ENCODE data around the gene LHX3. TPM values are rescaled to one million over a fixed set of nuclear protein-coding genes. Genes with fewer than 3 reads are reported as not detected.

Gene LHX3
- polyA plus RNA-seq, 4 donors: not detected

DNA sequence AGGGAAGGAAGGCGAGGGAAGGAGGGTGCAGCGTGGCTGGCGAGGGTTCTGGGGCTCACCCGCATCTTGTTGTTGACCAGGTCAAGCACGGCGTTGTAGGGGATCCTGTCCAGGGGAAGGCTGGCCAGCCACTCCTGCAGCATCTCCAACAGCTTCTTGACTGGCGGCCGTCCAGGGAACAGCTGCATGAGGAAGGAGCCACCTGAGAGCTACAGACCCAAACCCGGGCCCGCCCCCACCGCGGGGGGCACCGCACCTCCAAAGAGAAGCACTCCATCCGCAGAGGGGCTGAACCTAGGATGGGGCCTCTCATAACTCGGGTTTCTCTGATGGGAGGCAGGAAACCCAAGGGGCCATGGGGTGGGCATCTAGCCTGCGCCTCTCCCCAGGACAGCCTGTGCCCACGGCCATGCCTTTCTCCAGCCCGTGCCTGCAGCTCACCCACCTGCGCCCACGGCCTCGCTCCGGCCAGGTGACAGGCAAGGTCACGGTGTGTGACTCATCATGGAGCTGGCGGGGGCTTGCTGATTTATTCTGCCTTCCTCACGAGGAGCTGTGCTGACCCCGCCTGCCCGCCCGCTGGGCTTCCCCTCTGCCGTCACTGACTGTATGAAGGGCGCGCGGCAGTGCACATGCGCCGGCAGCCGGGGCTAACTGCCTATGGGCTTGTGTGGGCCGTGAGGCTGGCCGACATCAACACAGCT, 11.8 kb upstream of the LHX3 start:
- DNase-seq (no peak), FAIRE-seq (no peak)
- Histone ChIP-seq H3K27me3 (ENCODE audit: control insufficient read depth in 3 of 3, insufficient read depth in 3 of 3, low read length in 3 of 3) (no peaks in the 10 kb centered on the region), H3K27ac (ENCODE audit: low read depth in 1 of 3, low read length in 2 of 3) (no peak overlapping the region), H3K4me3 (ENCODE audit: low read depth in 1 of 3, low read length in 3 of 3) (no peak overlapping the region), H3K36me3 (ENCODE audit: control insufficient read depth in 3 of 3, insufficient read depth in 2 of 3, low read depth in 1 of 3, low read length in 3 of 3) (peaks cover 2 to 86% (median 12%) of the 10 kb centered on the region in 3 donors), H3K4me1 (ENCODE audit: control insufficient read depth in 3 of 3, insufficient read depth in 2 of 3, low read depth in 1 of 3, low read length in 2 of 3) (no peaks in the 10 kb centered on the region), H3K9me3 (ENCODE audit: control insufficient read depth in 2 of 2, insufficient read depth in 1 of 2, low read depth in 1 of 2, low read length in 1 of 2) (peaks cover 0 to 9% of the 10 kb centered on the region in 2 donors)
- 93% methylated on average over 36 to 37 of the region's 37 CpGs for WGBS, 3 donors

DNA sequence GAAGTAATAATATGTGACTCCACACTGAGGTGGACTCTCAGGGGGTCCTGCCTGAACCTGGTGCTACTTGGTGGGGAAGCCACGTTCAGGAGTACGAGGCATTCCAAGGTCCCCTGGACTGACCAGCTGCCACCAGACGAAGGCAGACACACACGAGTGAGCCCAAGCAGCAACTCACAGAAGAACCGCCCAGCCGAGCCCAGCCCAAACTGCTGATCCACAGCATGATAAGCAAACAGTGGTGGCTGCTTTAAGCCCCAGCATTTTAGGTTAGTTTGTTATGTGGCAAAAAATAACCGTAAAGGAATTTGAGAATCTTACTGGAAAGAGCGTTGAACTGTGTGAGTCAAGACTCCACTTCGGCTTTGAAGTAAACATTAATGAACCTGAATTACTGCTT, 8.8 kb upstream of the LHX3 start:
- no peaks in the 10 kb centered on the region for H3K27me3 ChIP-seq (ENCODE audit: control insufficient read depth in 3 of 3, insufficient read depth in 3 of 3, low read length in 3 of 3)
- no peak overlapping the region for H3K27ac ChIP-seq (ENCODE audit: low read depth in 1 of 3, low read length in 2 of 3)
- peaks cover 2 to 86% (median 13%) of the 10 kb centered on the region in 3 donors for H3K36me3 ChIP-seq (ENCODE audit: control insufficient read depth in 3 of 3, insufficient read depth in 2 of 3, low read depth in 1 of 3, low read length in 3 of 3)
- DNase-seq (no peak), FAIRE-seq (no peak)
- H3K4me1 ChIP-seq (ENCODE audit: control insufficient read depth in 3 of 3, insufficient read depth in 2 of 3, low read depth in 1 of 3, low read length in 2 of 3): no peaks in the 10 kb centered on the region
- peaks cover 0 to 9% of the 10 kb centered on the region in 2 donors for H3K9me3 ChIP-seq (ENCODE audit: control insufficient read depth in 2 of 2, insufficient read depth in 1 of 2, low read depth in 1 of 2, low read length in 1 of 2)
- 91 to 98% (median 97%) methylated on average over 9 of the region's 9 CpGs for WGBS, 3 donors
- no peak overlapping the region for H3K4me3 ChIP-seq (ENCODE audit: low read depth in 1 of 3, low read length in 3 of 3)

DNA sequence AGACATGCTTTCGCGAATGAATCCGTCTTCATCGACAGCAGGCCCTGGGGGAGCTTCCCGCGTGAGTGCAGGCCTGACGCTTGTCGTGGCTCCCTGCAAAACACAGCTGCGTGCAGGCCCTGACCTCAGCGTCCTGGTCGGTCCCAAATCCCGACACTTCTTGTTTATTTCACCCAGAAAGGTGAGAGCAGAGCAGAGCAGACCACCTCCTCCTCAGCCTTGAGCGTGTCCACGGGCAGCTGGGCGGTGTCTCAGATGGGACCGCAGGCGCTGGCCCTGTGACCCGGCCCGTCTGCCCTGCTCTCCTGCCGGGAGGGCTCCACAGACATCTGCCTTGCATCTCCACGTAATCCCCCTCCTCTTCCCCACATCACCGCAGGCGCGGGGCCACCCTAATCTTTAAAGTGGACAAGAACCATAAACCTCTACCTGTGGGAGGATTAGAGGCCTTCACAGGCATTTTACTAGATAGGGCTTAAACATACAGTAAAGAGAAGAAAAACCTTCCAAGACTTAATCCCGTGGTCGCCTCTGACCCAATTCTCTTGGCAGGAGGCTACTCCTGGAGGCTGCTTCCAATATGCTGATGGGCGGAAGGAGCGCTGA, 7.5 kb upstream of the LHX3 start:
- no peak for FAIRE-seq
- 91 to 96% (median 94%) methylated on average over 28 of the region's 28 CpGs for WGBS, 3 donors

DNA sequence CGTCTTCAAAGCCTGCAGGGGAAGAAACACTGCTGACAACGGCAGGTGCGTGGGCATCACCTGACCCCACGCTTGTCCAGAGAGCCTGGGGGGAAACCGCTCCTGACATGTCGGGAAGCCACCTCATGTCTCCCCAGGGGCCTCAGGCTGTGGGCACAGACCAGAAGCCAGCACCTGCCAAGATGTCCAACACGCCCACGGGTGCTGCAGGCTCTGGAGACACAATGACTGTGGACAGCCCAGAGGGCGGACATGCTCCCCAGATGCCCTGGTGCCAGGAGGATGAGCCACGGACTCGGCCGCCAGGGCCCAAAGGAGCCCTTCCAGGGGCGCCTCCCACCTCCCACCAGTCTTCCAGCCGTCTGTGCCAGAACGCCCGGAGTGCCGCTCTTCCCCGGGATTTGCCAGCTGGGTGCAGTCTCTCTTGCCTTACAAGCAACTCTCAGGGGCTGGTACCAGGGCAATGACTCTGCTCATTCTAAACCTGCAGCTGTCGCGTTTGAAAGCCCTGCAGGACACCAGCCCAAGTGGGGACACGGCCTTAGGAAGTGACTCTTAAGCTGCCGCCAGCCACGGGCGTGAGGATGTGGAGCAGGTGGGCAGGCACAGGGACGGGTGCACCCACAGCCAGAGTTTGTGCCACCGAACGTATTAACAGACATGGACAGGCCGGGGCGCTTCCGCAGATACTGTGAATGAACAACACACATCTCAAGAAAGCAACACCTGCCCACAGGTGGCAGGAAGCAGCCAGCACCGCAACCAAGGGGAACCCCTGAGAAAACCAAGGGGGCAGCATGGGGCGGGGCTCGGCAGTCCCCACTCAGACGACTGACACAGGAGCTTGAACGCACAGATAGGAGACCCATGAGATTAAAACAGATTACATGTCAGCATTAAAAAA, 6.8 kb upstream of the LHX3 start:
- Histone ChIP-seq H3K27ac (ENCODE audit: low read depth in 1 of 3, low read length in 2 of 3) (no peak overlapping the region), H3K4me3 (ENCODE audit: low read depth in 1 of 3, low read length in 3 of 3) (no peak overlapping the region), H3K4me1 (ENCODE audit: control insufficient read depth in 3 of 3, insufficient read depth in 2 of 3, low read depth in 1 of 3, low read length in 2 of 3) (no peaks in the 10 kb centered on the region), H3K9me3 (ENCODE audit: control insufficient read depth in 2 of 2, insufficient read depth in 1 of 2, low read depth in 1 of 2, low read length in 1 of 2) (peaks cover 0 to 9% of the 10 kb centered on the region in 2 donors), H3K36me3 (ENCODE audit: control insufficient read depth in 3 of 3, insufficient read depth in 2 of 3, low read depth in 1 of 3, low read length in 3 of 3) (peaks cover 3 to 79% (median 9%) of the 10 kb centered on the region in 3 donors), H3K27me3 (ENCODE audit: control insufficient read depth in 3 of 3, insufficient read depth in 3 of 3, low read length in 3 of 3) (no peaks in the 10 kb centered on the region)
- DNase-seq (no peak), FAIRE-seq (no peak)
- WGBS, 3 donors: 92 to 93% (median 93%) methylated on average over 34 to 35 of the region's 35 CpGs

More for the DNA sequence above, 7.5 kb upstream of the LHX3 start:
- Histone ChIP-seq H3K4me3 (ENCODE audit: low read depth in 1 of 3, low read length in 3 of 3) (no peak overlapping the region), H3K27ac (ENCODE audit: low read depth in 1 of 3, low read length in 2 of 3) (no peak overlapping the region), H3K4me1 (ENCODE audit: control insufficient read depth in 3 of 3, insufficient read depth in 2 of 3, low read depth in 1 of 3, low read length in 2 of 3) (no peaks in the 10 kb centered on the region), H3K36me3 (ENCODE audit: control insufficient read depth in 3 of 3, insufficient read depth in 2 of 3, low read depth in 1 of 3, low read length in 3 of 3) (peaks cover 4 to 83% (median 9%) of the 10 kb centered on the region in 3 donors), H3K27me3 (ENCODE audit: control insufficient read depth in 3 of 3, insufficient read depth in 3 of 3, low read length in 3 of 3) (no peaks in the 10 kb centered on the region), H3K9me3 (ENCODE audit: control insufficient read depth in 2 of 2, insufficient read depth in 1 of 2, low read depth in 1 of 2, low read length in 1 of 2) (peaks cover 0 to 9% of the 10 kb centered on the region in 2 donors)
- DNase-seq: no peak

DNA sequence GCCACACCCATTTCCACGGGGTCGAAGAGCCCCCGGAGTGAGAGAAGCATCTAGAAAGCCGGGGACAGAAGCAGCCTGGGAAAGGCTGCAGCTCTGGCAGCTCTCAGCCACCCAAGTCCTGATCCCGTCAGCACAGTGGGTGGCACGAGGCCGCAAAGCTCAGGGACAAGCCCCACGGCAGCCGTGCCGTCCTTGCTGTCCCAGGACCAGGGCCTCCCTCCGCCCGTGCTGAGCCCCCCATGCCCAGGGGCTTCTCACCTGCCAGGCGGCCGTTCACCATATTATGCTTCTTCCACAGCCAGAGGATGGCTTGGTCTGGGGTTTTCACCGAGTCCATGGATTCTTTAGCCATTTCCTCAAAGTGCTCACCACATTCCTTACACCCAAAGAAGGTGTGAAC, 6.1 kb upstream of the LHX3 start:
- WGBS, 3 donors: 92 to 93% (median 92%) methylated on average over 14 to 15 of the region's 15 CpGs

DNA sequence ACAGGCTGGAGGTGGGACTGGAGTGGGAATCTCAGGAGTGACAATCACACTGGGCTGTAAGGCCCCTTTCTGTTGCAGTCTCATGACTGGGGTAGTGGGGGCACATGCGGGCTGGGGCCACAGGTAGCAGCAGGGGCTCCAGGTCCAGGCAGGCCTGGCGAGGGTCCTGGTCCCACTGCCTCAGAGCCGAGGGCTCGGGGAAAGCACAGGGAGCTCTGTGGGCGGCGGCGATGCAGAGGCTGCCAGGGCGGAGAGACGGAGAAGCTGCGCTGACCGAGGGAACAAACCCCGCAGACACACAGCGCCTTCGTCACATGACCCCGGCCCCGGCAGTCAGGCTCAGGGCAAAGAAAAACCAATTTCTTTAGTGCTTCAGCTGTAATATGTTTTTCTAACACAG, 5.3 kb upstream of the LHX3 start:
- Histone ChIP-seq H3K36me3 (ENCODE audit: control insufficient read depth in 3 of 3, insufficient read depth in 2 of 3, low read depth in 1 of 3, low read length in 3 of 3) (peaks cover 3 to 75% (median 9%) of the 10 kb centered on the region in 3 donors), H3K9me3 (ENCODE audit: control insufficient read depth in 2 of 2, insufficient read depth in 1 of 2, low read depth in 1 of 2, low read length in 1 of 2) (peaks cover 0 to 9% of the 10 kb centered on the region in 2 donors), H3K27ac (ENCODE audit: low read depth in 1 of 3, low read length in 2 of 3) (no peak overlapping the region), H3K4me1 (ENCODE audit: control insufficient read depth in 3 of 3, insufficient read depth in 2 of 3, low read depth in 1 of 3, low read length in 2 of 3) (no peaks in the 10 kb centered on the region), H3K4me3 (ENCODE audit: low read depth in 1 of 3, low read length in 3 of 3) (no peak overlapping the region), H3K27me3 (ENCODE audit: control insufficient read depth in 3 of 3, insufficient read depth in 3 of 3, low read length in 3 of 3) (peaks cover 0 to 3% (median 0%) of the 10 kb centered on the region in 3 donors)
- no peak for FAIRE-seq
- 94 to 96% (median 95%) methylated on average over 16 of the region's 16 CpGs for WGBS, 3 donors
- DNase-seq: no peak

More for the DNA sequence above, 6.1 kb upstream of the LHX3 start:
- Histone ChIP-seq H3K4me3 (ENCODE audit: low read depth in 1 of 3, low read length in 3 of 3) (no peak overlapping the region), H3K27me3 (ENCODE audit: control insufficient read depth in 3 of 3, insufficient read depth in 3 of 3, low read length in 3 of 3) (no peaks in the 10 kb centered on the region), H3K9me3 (ENCODE audit: control insufficient read depth in 2 of 2, insufficient read depth in 1 of 2, low read depth in 1 of 2, low read length in 1 of 2) (peaks cover 0 to 9% of the 10 kb centered on the region in 2 donors), H3K36me3 (ENCODE audit: control insufficient read depth in 3 of 3, insufficient read depth in 2 of 3, low read depth in 1 of 3, low read length in 3 of 3) (peaks cover 3 to 75% (median 9%) of the 10 kb centered on the region in 3 donors), H3K4me1 (ENCODE audit: control insufficient read depth in 3 of 3, insufficient read depth in 2 of 3, low read depth in 1 of 3, low read length in 2 of 3) (no peaks in the 10 kb centered on the region), H3K27ac (ENCODE audit: low read depth in 1 of 3, low read length in 2 of 3) (no peak overlapping the region)
- DNase-seq (no peak), FAIRE-seq (no peak)

- Histone ChIP-seq H3K9me3 (ENCODE audit: control insufficient read depth in 2 of 2, insufficient read depth in 1 of 2, low read depth in 1 of 2, low read length in 1 of 2) (peaks cover 0 to 9% of the 10 kb centered on the region in 2 donors), H3K27ac (ENCODE audit: low read depth in 1 of 3, low read length in 2 of 3) (no peak overlapping the region), H3K36me3 (ENCODE audit: control insufficient read depth in 3 of 3, insufficient read depth in 2 of 3, low read depth in 1 of 3, low read length in 3 of 3) (peaks cover 3 to 72% (median 6%) of the 10 kb centered on the region in 3 donors), H3K27me3 (ENCODE audit: control insufficient read depth in 3 of 3, insufficient read depth in 3 of 3, low read length in 3 of 3) (peaks cover 0 to 5% (median 0%) of the 10 kb centered on the region in 3 donors), H3K4me1 (ENCODE audit: control insufficient read depth in 3 of 3, insufficient read depth in 2 of 3, low read depth in 1 of 3, low read length in 2 of 3) (no peaks in the 10 kb centered on the region), H3K4me3 (ENCODE audit: low read depth in 1 of 3, low read length in 3 of 3) (no peak overlapping the region)
- FAIRE-seq (no peak), DNase-seq (no peak)
- 82 to 88% (median 87%) methylated on average over 17 of the region's 17 CpGs for WGBS, 3 donors
Measured at GRCh38 chr9:136209786-136210185, 4.9 kb upstream of the LHX3 start.

DNA sequence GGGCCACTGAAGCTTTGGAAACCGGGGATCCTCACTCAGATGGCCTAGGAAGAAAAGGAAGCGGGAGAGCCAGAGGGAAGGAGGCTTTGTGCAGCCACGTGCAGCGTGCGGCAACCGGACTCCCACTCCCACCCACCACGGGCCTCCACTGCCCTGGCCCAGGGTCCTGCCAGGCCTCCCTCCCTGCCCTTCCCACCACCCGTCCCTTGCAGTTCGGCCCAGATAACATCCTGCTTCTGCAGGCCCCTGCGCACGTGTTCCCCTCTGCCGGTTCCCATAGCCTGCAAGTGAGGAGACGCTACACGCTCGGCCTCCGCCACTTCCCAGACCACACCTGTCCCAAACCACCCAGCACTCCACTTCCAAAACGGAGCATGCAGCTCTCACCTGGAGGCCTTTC, 4.3 kb upstream of the LHX3 start:
- peaks cover 0 to 5% of the 10 kb centered on the region in 2 donors for H3K9me3 ChIP-seq (ENCODE audit: control insufficient read depth in 2 of 2, insufficient read depth in 1 of 2, low read depth in 1 of 2, low read length in 1 of 2)
- H3K27me3 ChIP-seq (ENCODE audit: control insufficient read depth in 3 of 3, insufficient read depth in 3 of 3, low read length in 3 of 3): peaks cover 1 to 10% (median 4%) of the 10 kb centered on the region in 3 donors
- H3K4me3 ChIP-seq (ENCODE audit: low read depth in 1 of 3, low read length in 3 of 3): no peak overlapping the region
- FAIRE-seq (no peak), DNase-seq (no peak)
- H3K27ac ChIP-seq (ENCODE audit: low read depth in 1 of 3, low read length in 2 of 3): no peak overlapping the region
- peaks cover 3 to 66% (median 6%) of the 10 kb centered on the region in 3 donors for H3K36me3 ChIP-seq (ENCODE audit: control insufficient read depth in 3 of 3, insufficient read depth in 2 of 3, low read depth in 1 of 3, low read length in 3 of 3)
- H3K4me1 ChIP-seq (ENCODE audit: control insufficient read depth in 3 of 3, insufficient read depth in 2 of 3, low read depth in 1 of 3, low read length in 2 of 3): no peaks in the 10 kb centered on the region
- WGBS, 3 donors: 94 to 96% (median 95%) methylated on average over 13 to 17 of the region's 17 CpGs
